SJCRH30 (cell line): ENCODE measurements around the gene HSPA8. TPM values are rescaled to one million over a fixed set of nuclear protein-coding genes. Genes with fewer than 3 reads are reported as not detected.

Experiments
- DNase-seq, 2 experiments: peaks; one replicate each; pipeline ENCODE4 v3.0.0-alpha.2; 2015 to 2020
- H3K27ac ChIP-seq: fragments of 250-450 bp; sonication (Bioruptor Pico); 2 replicates; pipeline ENCODE4 v1.5.1; 2020; ENCODE audit warnings: mild to moderate bottlenecking, moderate library complexity
- H3K27me3 ChIP-seq: fragments of 250-450 bp; sonication (Bioruptor Pico); 2 replicates; pipeline ENCODE4 v1.5.1; 2020; ENCODE audit warnings: mild to moderate bottlenecking, moderate library complexity
- H3K36me3 ChIP-seq: fragments of 250-450 bp; sonication (Bioruptor Pico); 2 replicates; pipeline ENCODE4 v1.5.1; 2020; ENCODE audit warnings: mild to moderate bottlenecking, moderate library complexity
- H3K4me1 ChIP-seq: fragments of 250-450 bp; sonication (Bioruptor Pico); 2 replicates; pipeline ENCODE4 v1.5.1; 2020; ENCODE audit warnings: mild to moderate bottlenecking, moderate library complexity
- H3K4me3 ChIP-seq: fragments of 250-450 bp; sonication (Bioruptor Pico); 2 replicates; pipeline ENCODE4 v1.5.1; 2020; ENCODE audit warnings: mild to moderate bottlenecking, moderate library complexity
- H3K9me3 ChIP-seq: fragments of 250-450 bp; sonication (Bioruptor Pico); replicated peaks from 2 replicates; pipeline ENCODE4 v1.5.1; 2020; ENCODE audit warnings: mild to moderate bottlenecking, moderate library complexity
- total RNA-seq: library from RNA; depleted of rRNA; stranded (reverse); fragments of >200 nt; shearing (Covaris generic); gene quantifications from 2 replicates; pipeline ENCODE4 v1.2.3, GENCODE V29; 2014

HSPA8 gene
- total RNA-seq, 1 experiment from 2014 or later = 2,768 TPM

DNA sequence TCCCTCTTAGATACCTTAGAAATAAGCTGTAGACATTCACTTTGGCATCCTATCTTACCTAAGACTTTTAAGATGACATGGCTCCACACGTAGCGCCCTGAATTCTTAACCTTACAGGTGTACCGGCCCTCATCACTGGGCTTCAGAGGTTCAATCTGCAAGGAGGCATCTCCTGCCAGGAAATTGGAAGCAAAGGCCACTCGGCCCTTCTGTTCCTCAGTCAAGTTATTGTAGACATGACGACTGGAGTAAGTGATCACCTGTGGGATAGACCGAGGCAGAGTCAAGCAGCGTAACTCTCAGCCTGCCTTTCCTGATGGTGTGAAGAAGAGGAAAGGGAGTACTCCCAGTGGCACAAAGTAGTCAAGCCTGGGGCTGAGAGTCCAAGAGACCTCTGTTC is 22.5 kb upstream of the HSPA8 start:
- H3K36me3 ChIP-seq = peaks cover 2% of the 10 kb centered on the region; the same call in 1 of the 2 replicates

GRCh38 chr11:123083623-123084029 is 21.7 kb upstream of the HSPA8 start:
- peak; percentile 65 to 76 for DNase-seq

More for the DNA sequence above, 22.5 kb upstream of the HSPA8 start:
- Histone ChIP-seq H3K27me3 (no peaks in the 10 kb centered on the region), H3K4me3 (no peak overlapping the region), H3K4me1 (peaks cover 4% of the 10 kb centered on the region), H3K27ac (no peak overlapping the region), H3K9me3 (no peaks in the 10 kb centered on the region)
- no peak for DNase-seq

GRCh38 chr11:123082977-123083376 is 21.0 kb upstream of the HSPA8 start:
- H3K9me3 ChIP-seq = no peaks in the 10 kb centered on the region
- H3K4me1 ChIP-seq = peaks cover 4% of the 10 kb centered on the region
- H3K27ac ChIP-seq = no peak overlapping the region
- H3K4me3 ChIP-seq = no peak overlapping the region
- peaks cover 2% of the 10 kb centered on the region; the same call in 1 of the 2 replicates for H3K36me3 ChIP-seq
- H3K27me3 ChIP-seq = no peaks in the 10 kb centered on the region
- no peak for DNase-seq

More at GRCh38 chr11:123083623-123084029, 21.7 kb upstream of the HSPA8 start:
- peaks cover 2% of the 10 kb centered on the region; the same call in 1 of the 2 replicates for H3K36me3 ChIP-seq
- no peak overlapping the region for H3K27ac ChIP-seq
- H3K9me3 ChIP-seq = no peaks in the 10 kb centered on the region
- no peak overlapping the region for H3K4me3 ChIP-seq
- peaks cover 4% of the 10 kb centered on the region for H3K4me1 ChIP-seq
- no peaks in the 10 kb centered on the region for H3K27me3 ChIP-seq

DNA sequence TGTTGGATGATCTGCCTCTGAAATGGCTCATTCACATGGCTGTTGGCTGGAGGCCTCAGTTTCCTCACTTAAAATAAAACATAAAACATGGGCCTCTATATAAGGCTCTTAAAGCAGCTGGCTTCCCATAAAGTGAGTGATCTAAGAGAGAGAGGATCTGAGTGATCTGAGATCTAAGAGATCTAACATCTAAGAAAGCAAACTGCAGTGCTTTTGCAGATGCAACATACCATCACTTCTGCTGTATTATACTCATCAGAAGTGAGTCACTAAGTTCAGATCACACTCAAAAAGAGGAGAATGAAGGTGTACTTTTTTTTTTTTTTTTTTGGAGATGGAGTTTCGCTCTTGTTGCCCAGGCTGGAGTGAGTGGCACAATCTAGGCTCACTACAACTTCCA is 18.1 kb upstream of the HSPA8 start:
- Histone ChIP-seq H3K4me3 (no peak overlapping the region), H3K9me3 (no peaks in the 10 kb centered on the region), H3K36me3 (peaks cover 5% of the 10 kb centered on the region; the same call in 1 of the 2 replicates), H3K4me1 (no peaks in the 10 kb centered on the region), H3K27ac (no peak overlapping the region), H3K27me3 (no peaks in the 10 kb centered on the region)
- DNase-seq = no peak

- 0 out of 2 replicates have a peak, but pooled peaks cover 2% of the 10 kb centered on the region for H3K36me3 ChIP-seq
- no peak for DNase-seq
- H3K9me3 ChIP-seq = no peaks in the 10 kb centered on the region
- no peaks in the 10 kb centered on the region for H3K4me1 ChIP-seq
- H3K4me3 ChIP-seq = no peak overlapping the region
- H3K27ac ChIP-seq = no peak overlapping the region
- H3K27me3 ChIP-seq = no peaks in the 10 kb centered on the region
These were observed 14.5 kb upstream of the HSPA8 start for GRCh38 chr11:123076484-123076883.

DNA sequence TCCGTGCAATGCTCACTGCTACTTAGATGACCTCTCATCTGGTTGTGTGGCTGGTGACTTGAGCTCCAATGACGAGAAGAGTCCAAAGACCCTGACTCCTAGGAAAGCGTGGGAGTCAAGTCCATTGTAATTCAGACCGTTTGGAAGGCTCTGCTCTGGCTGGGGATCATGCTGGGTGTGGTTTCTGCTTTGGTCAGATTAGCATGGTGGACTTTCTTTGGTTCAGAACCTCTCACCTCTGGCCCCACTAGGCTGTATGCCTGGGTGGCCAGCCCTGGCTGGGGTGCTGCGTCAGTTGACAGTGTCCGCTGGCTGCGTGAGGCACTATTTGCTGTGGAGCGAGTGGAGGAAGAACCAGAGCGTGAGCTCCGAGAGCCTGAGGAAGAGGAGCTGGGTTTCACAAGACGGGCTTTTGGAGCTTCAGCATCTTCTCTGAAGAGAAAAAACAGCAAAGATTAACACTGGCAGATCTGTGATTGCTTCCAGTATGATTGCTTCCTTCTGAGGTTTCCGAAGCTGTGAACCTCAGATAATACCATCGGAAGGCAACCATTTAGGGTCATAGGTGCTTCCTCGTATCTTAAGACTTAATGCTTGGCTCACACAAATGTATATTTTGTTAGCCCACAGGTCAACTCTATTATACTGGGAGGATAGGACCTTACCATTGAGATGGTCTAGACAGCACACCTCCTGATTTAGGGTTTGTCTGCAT is 11.6 kb upstream of the HSPA8 start:
- Histone ChIP-seq H3K27ac (no peak overlapping the region), H3K4me1 (no peaks in the 10 kb centered on the region), H3K36me3 (0 out of 2 replicates have a peak, but pooled peaks cover 2% of the 10 kb centered on the region), H3K9me3 (no peaks in the 10 kb centered on the region), H3K4me3 (no peak overlapping the region), H3K27me3 (no peaks in the 10 kb centered on the region)
- DNase-seq = no peak

DNA sequence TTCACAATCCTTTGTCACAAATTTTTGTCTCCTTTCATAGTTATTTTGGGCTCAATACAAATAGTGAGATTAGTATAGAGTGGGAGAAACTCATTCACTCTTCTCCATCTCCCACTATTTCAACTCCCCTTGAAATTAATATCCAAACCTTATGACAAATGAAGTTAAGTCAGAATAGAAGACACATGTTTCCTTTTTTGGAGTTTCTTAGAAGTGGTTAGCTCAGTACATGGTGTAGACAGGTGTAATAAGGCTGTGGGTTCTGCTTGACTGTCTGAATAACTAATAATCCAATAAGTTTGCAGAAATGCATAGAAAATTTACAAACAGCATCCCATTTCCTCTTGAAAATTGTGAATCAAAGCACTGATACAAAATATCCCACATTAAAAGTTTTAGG is 10.8 kb upstream of the HSPA8 start:
- Histone ChIP-seq H3K4me3 (no peak overlapping the region), H3K36me3 (0 out of 2 replicates have a peak, but pooled peaks cover 2% of the 10 kb centered on the region), H3K9me3 (no peaks in the 10 kb centered on the region), H3K27ac (no peak overlapping the region), H3K27me3 (no peaks in the 10 kb centered on the region), H3K4me1 (no peaks in the 10 kb centered on the region)
- DNase-seq = no peak

GRCh38 chr11:123072332-123072761 is 10.4 kb upstream of the HSPA8 start:
- H3K4me3 ChIP-seq = no peak overlapping the region
- no peak for DNase-seq
- 0 out of 2 replicates have a peak, but pooled peaks cover 2% of the 10 kb centered on the region for H3K36me3 ChIP-seq

DNA sequence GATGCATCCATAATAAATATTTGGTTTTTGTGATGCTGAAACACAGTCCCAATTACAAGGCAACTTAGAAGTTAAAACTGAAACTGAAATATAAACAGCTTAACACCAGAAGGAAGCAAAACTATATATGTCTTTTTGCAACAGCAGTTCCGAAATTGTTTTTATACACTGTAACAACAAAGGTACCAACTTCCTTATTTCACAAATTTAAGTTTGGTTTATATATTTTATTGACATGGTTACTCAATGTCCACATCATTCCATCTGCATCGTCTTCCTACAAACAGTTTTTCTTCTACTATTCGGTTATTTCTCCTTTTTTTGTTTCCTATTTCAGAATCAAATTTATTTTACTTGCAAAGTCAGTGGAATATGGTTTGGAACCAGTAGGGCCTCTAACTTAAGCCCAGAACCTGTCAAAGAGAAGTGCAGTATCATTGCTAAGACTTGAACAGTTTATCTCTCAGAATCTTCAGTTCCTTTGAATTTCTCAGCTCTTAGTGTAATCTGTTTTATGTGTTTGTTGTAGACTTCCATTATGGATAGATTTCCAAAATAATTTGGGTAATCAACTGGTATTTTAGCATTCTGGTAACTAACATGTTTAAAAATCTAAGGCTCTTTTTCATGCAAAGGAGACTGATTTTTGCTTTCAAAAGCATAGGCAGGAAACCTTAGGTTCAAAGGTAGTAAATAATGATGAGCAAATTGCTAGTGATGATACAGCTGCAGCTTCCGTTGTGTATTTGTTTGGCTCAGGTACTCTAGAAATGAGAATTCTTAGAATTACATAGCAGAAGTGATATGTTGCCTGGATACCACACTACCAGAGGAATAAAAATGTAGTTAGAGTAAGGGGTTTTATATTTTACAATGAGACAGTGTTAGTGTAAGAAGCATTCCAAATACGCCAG is 8.2 kb upstream of the HSPA8 start:
- no peak for DNase-seq
- H3K27me3 ChIP-seq = no peaks in the 10 kb centered on the region
- no peaks in the 10 kb centered on the region for H3K36me3 ChIP-seq
- no peaks in the 10 kb centered on the region for H3K4me1 ChIP-seq
- no peak overlapping the region for H3K4me3 ChIP-seq
- no peaks in the 10 kb centered on the region for H3K9me3 ChIP-seq
- H3K27ac ChIP-seq = no peak overlapping the region

More at GRCh38 chr11:123072332-123072761, 10.4 kb upstream of the HSPA8 start:
- Histone ChIP-seq H3K9me3 (no peaks in the 10 kb centered on the region), H3K4me1 (no peaks in the 10 kb centered on the region), H3K27me3 (no peaks in the 10 kb centered on the region), H3K27ac (no peak overlapping the region)

DNA sequence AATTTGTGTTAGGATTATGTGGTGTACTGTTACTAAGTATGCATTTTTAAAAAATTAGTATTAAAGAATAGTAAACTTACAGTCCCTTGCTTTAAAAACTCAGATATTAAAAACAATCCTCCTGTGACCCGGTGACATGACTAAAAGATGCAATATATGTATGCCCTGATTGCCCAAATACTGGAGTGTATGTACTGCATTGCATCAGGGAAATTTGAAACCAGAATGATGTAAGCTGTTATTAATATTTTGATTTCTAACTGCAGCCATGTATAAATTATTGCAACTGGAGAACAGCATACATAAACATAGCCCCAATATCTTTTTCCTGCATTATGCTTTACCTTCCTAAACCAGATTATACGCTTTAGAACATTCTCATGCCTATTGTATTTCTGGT is 3.7 kb upstream of the HSPA8 start:
- Histone ChIP-seq H3K4me1 (peaks cover 8% of the 10 kb centered on the region; the same call in 1 of the 2 replicates), H3K27me3 (no peaks in the 10 kb centered on the region), H3K4me3 (no peak overlapping the region), H3K27ac (no peak overlapping the region), H3K9me3 (no peaks in the 10 kb centered on the region), H3K36me3 (peaks cover 12% of the 10 kb centered on the region)
- no peak for DNase-seq

- Histone ChIP-seq H3K36me3 (peaks cover 28% of the 10 kb centered on the region), H3K27me3 (no peaks in the 10 kb centered on the region), H3K4me1 (peaks cover 8% of the 10 kb centered on the region; the same call in 1 of the 2 replicates), H3K4me3 (peak overlapping the region; percentile 92), H3K27ac (peak overlapping the region; percentile 100), H3K9me3 (no peaks in the 10 kb centered on the region)
- no peak for DNase-seq
These were observed 2.1 kb upstream of the HSPA8 start for GRCh38 chr11:123063826-123064657.

DNA sequence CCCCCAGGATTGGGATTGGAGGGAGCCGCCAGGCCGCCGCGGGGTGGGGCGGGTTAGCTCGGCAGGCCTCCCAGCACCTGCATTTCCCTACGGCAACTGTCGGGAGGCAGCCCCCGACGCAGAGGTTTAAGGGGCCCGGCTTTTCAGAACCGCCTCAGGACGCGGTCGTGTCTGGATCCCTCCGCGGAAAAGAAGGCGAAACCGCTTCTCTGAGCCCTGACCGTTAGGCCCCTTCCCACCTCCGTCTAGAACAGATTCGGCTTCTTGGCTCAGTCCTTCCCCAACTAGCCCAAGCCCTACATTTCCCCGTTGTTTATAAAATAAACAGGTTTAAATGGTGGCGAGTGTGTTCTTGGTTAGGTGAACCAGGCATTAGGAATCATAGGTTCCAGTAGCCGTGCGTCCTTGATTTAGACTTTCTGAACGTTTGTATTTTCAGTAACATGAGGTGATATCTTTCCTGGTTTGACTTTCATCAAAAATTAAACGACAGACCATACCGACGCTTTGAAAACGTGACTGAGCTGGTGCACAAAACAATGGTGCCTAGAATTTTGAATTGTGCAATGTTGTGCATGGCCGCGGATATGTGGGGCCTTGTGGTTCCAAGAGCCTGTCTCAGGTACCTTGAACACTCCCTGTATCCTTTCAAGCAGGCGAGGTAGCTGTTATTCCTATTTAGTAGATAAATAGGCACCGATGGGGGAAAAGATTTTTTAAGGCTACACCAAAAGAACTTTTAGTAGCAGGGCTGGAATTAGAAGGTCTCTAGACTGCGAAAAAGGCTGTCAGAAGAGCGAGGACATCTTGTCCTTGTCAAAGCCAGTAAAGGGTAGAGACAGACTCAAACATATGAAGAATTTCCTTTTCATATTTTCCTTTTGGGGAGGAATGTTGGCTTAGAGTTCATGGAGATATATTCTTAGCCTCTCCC is 1.2 kb upstream of the HSPA8 start:
- H3K27me3 ChIP-seq = no peaks in the 10 kb centered on the region
- H3K36me3 ChIP-seq = peaks cover 36% of the 10 kb centered on the region
- peak; percentile 40 to 56 for DNase-seq
- peak overlapping the region; percentile 92 for H3K4me3 ChIP-seq
- peak overlapping the region; percentile 100 for H3K27ac ChIP-seq
- no peaks in the 10 kb centered on the region for H3K9me3 ChIP-seq
- peaks cover 13% of the 10 kb centered on the region; the same call in 1 of the 2 replicates for H3K4me1 ChIP-seq

- Histone ChIP-seq H3K27me3 (no peaks in the 10 kb centered on the region), H3K36me3 (peaks cover 45% of the 10 kb centered on the region), H3K4me3 (peak overlapping the region; percentile 92), H3K27ac (peak overlapping the region; percentile 100), H3K4me1 (peaks cover 13% of the 10 kb centered on the region; the same call in 1 of the 2 replicates), H3K9me3 (no peaks in the 10 kb centered on the region)
- peak; percentile 96 to 97 for DNase-seq
These were observed 389 bp upstream of the HSPA8 start for GRCh38 chr11:123062158-123062891.
